A673 (cell line): ENCODE results near the gene EXOSC10.

ENCODE experiments used
- CTCF ChIP-seq: fragments of 300-800, 200-600 bp; sonication (generic); conservative IDR thresholded peaks from 2 replicates; pipeline ENCODE4 v1.5.1; 2017; ENCODE audit warnings: low read depth, mild to moderate bottlenecking, antibody characterized with exemption, low read length, moderate library complexity, mixed read lengths
- EZH2 ChIP-seq: fragments of 200-600 bp; sonication (generic); IDR thresholded peaks from 2 replicates; pipeline ENCODE4 v1.6.1; 2017; ENCODE audit warnings: borderline replicate concordance, low read depth, mild to moderate bottlenecking, mixed read lengths, antibody characterized with exemption, low read length; ENCODE audit not compliant: poor library complexity, severe bottlenecking

GRCh38 chr1:11125931-11126330, 26.3 kb upstream of the EXOSC10 start:
- TF ChIP-seq CTCF, result no peak
- no peak for TF ChIP-seq EZH2
